Ascending aorta (tissue), 2 donors: ENCODE data around the gene MED4. TPM values are rescaled to one million over a fixed set of nuclear protein-coding genes. Genes with fewer than 3 reads are reported as not detected.

Experiments
- DNase-seq, 2 donors: peaks; one replicate each; pipeline ENCODE4 v3.0.0-alpha.2; 2019; ENCODE audit warnings: low spot score in 2 of 2
- H3K27ac ChIP-seq, 2 donors: fragments of 200-600 bp; sonication (generic); one replicate each; pipeline ENCODE4 v1.5.1; 2016 to 2017; ENCODE audit warnings: mild to moderate bottlenecking in 1 of 2
- H3K27me3 ChIP-seq: fragments of 200-600 bp; sonication (generic); one replicate; pipeline ENCODE4 v1.5.1; 2017
- H3K36me3 ChIP-seq, 2 donors: fragments of 200-600 bp; sonication (generic); one replicate each; pipeline ENCODE4 v1.5.1; 2016
- H3K4me1 ChIP-seq, 2 donors: fragments of 200-600 bp; sonication (generic); one replicate each; pipeline ENCODE4 v1.5.1; 2016 to 2017; ENCODE audit warnings: mild to moderate bottlenecking in 1 of 2
- H3K4me3 ChIP-seq, 2 donors: fragments of 200-600 bp; sonication (generic); one replicate each; pipeline ENCODE4 v1.5.1; 2016 to 2017; ENCODE audit warnings: mild to moderate bottlenecking in 1 of 2
- H3K9me3 ChIP-seq, 2 donors: fragments of 200-600 bp; sonication (generic); one replicate each; pipeline ENCODE4 v1.5.1; 2016
- intact Hi-C: fragments of 100-400 bp; cut with DNase I; formaldehyde crosslinking; loops from one replicate; pipeline ENCODE4 v1.15.1; 2023
- total RNA-seq: library from RNA; depleted of rRNA; stranded (reverse); fragments of >200 nt; gene quantifications from one replicate; pipeline ENCODE4 v1.1.0, GENCODE V29; 2016
- TF ChIP-seq, protein P1 (sequence below), 3 experiments: fragments of 200-600 bp in 2 of 3; fragments of 450-650 bp in 1 of 3; sonication (generic) in 2 of 3; IDR thresholded peaks; one replicate each; pipeline ENCODE4 v1.5.1; 2016 to 2019; ENCODE audit warnings: antibody characterized with exemption in 3 of 3, mild to moderate bottlenecking in 1 of 3, moderate library complexity in 1 of 3

MED4 gene
- total RNA-seq, 1 donor from 2014 or later: 8.6 TPM

DNA sequence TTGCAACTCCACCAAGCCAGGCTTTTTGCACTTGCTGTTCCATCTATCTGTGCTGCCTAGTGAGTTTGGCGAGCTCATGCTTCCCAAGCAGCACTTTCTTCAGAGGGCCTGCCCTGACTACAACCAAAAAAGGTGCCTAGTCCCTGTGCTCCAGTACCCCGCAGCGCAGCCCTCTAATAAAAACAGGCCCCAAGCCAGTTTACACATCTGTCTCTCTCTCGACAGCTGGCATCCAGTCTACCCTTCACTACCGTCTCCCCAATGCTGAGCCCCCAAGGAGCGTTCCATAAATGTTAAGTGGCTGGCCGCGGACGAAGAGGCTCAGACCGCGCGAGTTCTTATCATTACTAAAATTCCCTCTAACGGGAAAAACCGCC, 512 bp downstream of the MED4 start:
- no peak for DNase-seq
- intact Hi-C loops: loop anchor here (2.0 kb wide), 3 partner anchors 30 to 208 kb away; partner anchors contain the start of gene RB1

DNA sequence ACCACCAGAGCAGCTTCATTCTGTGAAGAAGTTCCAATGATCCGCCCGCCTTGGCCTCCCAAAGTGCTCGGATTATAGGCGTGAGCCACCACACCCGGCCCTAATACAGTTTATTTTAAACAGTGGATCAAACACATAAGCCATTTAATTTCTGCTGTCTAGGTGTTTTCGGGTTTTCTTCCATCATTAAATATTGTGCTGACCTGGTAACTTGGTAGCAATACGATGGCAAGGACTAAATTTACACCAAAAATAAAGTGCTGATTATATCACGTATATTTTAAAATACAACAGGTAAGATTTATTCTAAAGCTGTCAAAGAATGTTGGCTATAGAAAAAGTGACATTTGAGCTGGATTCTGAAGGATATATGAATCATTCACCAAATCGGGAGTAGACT, 1.3 kb downstream of the MED4 start:
- Histone ChIP-seq H3K4me1 (peaks cover 8 to 15% of the 10 kb centered on the region in 2 donors), H3K4me3 (peak overlapping the region in 1 of 2 donors; percentile 86), H3K27ac (no peak overlapping the region), H3K36me3 (no peaks in the 10 kb centered on the region), H3K9me3 (no peaks in the 10 kb centered on the region), H3K27me3 (no peaks in the 10 kb centered on the region)
- no peak for DNase-seq
- TF ChIP-seq, protein P1, sequence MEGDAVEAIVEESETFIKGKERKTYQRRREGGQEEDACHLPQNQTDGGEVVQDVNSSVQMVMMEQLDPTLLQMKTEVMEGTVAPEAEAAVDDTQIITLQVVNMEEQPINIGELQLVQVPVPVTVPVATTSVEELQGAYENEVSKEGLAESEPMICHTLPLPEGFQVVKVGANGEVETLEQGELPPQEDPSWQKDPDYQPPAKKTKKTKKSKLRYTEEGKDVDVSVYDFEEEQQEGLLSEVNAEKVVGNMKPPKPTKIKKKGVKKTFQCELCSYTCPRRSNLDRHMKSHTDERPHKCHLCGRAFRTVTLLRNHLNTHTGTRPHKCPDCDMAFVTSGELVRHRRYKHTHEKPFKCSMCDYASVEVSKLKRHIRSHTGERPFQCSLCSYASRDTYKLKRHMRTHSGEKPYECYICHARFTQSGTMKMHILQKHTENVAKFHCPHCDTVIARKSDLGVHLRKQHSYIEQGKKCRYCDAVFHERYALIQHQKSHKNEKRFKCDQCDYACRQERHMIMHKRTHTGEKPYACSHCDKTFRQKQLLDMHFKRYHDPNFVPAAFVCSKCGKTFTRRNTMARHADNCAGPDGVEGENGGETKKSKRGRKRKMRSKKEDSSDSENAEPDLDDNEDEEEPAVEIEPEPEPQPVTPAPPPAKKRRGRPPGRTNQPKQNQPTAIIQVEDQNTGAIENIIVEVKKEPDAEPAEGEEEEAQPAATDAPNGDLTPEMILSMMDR (IDR thresholded peaks at IDR 0.05): no peak
- intact Hi-C loops: no loop called here

More for the DNA sequence above, 512 bp downstream of the MED4 start:
- H3K9me3 ChIP-seq: no peaks in the 10 kb centered on the region
- no peaks in the 10 kb centered on the region for H3K36me3 ChIP-seq
- TF ChIP-seq, protein P1 (IDR thresholded peaks at IDR 0.05): no peak
- peak overlapping the region; percentile 80 to 86 for H3K4me3 ChIP-seq
- peaks cover 8 to 15% of the 10 kb centered on the region in 2 donors for H3K4me1 ChIP-seq
- no peaks in the 10 kb centered on the region for H3K27me3 ChIP-seq
- peak overlapping the region; percentile 83 to 85 for H3K27ac ChIP-seq

DNA sequence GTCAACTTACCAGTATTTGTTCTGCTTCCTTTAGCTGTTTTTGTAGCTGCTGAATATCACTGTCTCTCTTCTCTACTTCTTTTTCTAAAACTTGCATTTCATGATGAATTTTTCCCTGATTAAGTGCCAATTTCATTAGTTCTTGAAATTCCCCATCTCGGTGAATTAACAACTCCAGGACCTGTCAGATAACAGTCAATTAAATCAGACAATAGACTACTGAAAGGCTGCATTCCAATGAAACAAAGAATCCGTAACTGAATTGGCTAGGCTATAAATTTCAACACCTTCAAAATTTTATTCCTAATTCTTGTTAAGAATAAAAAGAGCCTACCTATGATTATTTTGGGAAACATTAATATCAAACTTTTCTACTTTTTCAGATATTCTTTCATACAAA, 8.6 kb downstream of the MED4 start:
- DNase-seq: no peak
- TF ChIP-seq, protein P1 (IDR thresholded peaks at IDR 0.05): no peak
- Histone ChIP-seq H3K4me1 (peaks cover 0 to 5% of the 10 kb centered on the region in 2 donors), H3K36me3 (peaks cover 36 to 39% of the 10 kb centered on the region in 2 donors), H3K9me3 (no peaks in the 10 kb centered on the region), H3K27me3 (no peaks in the 10 kb centered on the region), H3K4me3 (no peak overlapping the region), H3K27ac (no peak overlapping the region)
- intact Hi-C loops: no loop called here

DNA sequence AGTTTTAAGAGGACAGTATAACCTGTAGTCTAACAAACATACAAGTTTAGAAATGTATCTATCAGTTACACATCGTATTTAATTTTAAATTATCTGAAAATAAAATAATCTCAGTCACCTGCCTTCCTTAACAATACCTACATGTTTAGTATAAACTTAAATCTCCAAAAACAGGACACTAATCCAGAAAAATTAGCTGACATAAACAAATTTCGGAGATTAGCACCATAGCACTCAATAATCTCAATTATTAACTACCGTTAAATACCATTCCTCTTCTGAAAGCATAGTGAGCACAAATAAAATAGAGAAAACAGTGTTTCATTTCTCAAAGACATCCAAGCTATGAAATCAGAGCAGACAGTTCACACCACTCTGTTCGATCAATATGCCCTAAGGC, 13.2 kb downstream of the MED4 start:
- intact Hi-C loops: no loop called here

DNA sequence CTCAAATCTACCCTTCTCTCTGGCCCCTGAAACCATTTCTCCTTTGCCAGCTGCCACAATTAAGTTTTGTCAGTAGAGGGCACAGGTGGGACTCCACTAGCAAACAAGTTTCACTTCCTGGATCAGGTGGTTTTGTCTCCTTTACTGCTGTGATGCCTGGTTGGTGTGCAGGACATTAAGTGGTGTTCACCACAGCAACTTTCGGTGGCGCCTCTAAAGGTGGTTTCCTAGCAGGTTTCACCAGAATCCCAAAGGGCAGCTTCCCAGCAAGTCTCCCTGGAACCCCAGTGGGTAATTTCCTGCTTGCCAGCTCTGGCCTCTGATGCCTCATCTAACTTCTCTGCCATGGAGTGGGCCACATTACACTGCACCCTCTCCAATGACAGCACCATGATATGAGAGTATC, 16.6 kb downstream of the MED4 start:
- intact Hi-C loops: no loop called here
- TF ChIP-seq, protein P1 (IDR thresholded peaks at IDR 0.05): no peak
- no peak overlapping the region for H3K4me3 ChIP-seq
- H3K36me3 ChIP-seq: peaks cover 67 to 90% of the 10 kb centered on the region in 2 donors
- H3K27ac ChIP-seq: no peak overlapping the region
- no peaks in the 10 kb centered on the region for H3K9me3 ChIP-seq
- H3K4me1 ChIP-seq: no peaks in the 10 kb centered on the region
- no peak for DNase-seq
- H3K27me3 ChIP-seq: no peaks in the 10 kb centered on the region

More for the DNA sequence above, 13.2 kb downstream of the MED4 start:
- no peaks in the 10 kb centered on the region for H3K27me3 ChIP-seq
- TF ChIP-seq, protein P1 (IDR thresholded peaks at IDR 0.05): no peak
- no peaks in the 10 kb centered on the region for H3K9me3 ChIP-seq
- H3K4me1 ChIP-seq: no peaks in the 10 kb centered on the region
- H3K27ac ChIP-seq: no peak overlapping the region
- DNase-seq: no peak
- H3K36me3 ChIP-seq: peaks cover 71 to 78% of the 10 kb centered on the region in 2 donors
- no peak overlapping the region for H3K4me3 ChIP-seq

DNA sequence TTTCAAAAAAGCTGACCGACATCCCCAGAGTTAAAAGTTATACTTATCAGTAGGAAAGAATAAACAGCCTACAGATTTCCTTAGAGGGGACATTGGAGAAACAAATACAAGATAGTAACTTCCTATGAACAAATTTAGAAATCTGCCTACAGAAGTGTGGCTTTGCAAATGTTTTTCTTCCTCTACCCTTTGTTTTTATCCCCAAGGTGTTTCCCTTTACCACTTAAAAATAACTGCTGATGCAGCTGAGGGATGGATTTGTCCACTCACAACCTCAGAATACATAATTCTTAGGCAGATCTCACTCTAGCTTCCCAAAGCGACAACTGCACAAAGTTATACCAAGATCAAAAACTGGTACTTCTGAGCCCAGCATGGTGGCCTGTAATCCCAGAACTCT, 20.9 kb downstream of the MED4 start:
- intact Hi-C loops: no loop called here

More for the DNA sequence above, 20.9 kb downstream of the MED4 start:
- H3K27me3 ChIP-seq: no peaks in the 10 kb centered on the region
- DNase-seq: no peak
- peaks cover 9 to 23% of the 10 kb centered on the region in 2 donors for H3K9me3 ChIP-seq
- no peak overlapping the region for H3K27ac ChIP-seq
- TF ChIP-seq, protein P1 (IDR thresholded peaks at IDR 0.05): no peak
- no peak overlapping the region for H3K4me3 ChIP-seq
- H3K4me1 ChIP-seq: no peaks in the 10 kb centered on the region
- peaks cover 69 to 97% of the 10 kb centered on the region in 2 donors for H3K36me3 ChIP-seq
